CD4-positive, alpha-beta memory T cell (primary cell): Measurements from ENCODE around the gene CPHXL. TPM values are rescaled to one million over a fixed set of nuclear protein-coding genes. Genes with fewer than 3 reads are reported as not detected.

ENCODE experiments used
- CTCF ChIA-PET: fragments of 350-600 bp; sonication (Branson Sonifier 250); formaldehyde crosslinking; loops from one replicate; lab custom pipeline; 2021; ENCODE audit warnings: inconsistent platforms; ENCODE audit not compliant: partially characterized antibody; lab: Charles Lee
- POLR2A ChIA-PET: fragments of 350-600 bp; sonication (Branson Sonifier 250); formaldehyde crosslinking; loops from one replicate; lab custom pipeline; 2021; ENCODE audit not compliant: partially characterized antibody; lab: Charles Lee
- DNase-seq, 5 donors: peaks; one replicate each; pipeline versions ENCODE4 v3.0.0 to v3.0.0-alpha.2; 2020 to 2022; ENCODE audit warnings: mixed read lengths in 1 of 5
- H3K27ac ChIP-seq: one replicate; pipeline ENCODE4 v1.7.0; 2013; ENCODE audit warnings: low read depth, low read length
- H3K27me3 ChIP-seq: 2 replicates; pipeline ENCODE4 v1.7.0; 2013; ENCODE audit warnings: mild to moderate bottlenecking, low read length, moderate library complexity; ENCODE audit not compliant: insufficient read depth
- H3K36me3 ChIP-seq: 2 replicates; pipeline ENCODE4 v1.7.0; 2013; ENCODE audit warnings: mild to moderate bottlenecking, low read length, moderate library complexity; ENCODE audit not compliant: insufficient read depth
- H3K4me1 ChIP-seq: 2 replicates; pipeline ENCODE4 v1.7.0; 2013; ENCODE audit warnings: mild to moderate bottlenecking, low read length, moderate library complexity; ENCODE audit not compliant: insufficient read depth
- H3K4me3 ChIP-seq, 2 donors: one replicate each; pipeline ENCODE4 v1.7.0; 2013; ENCODE audit warnings: low read length in 2 of 2, mild to moderate bottlenecking in 1 of 2
- H3K9me3 ChIP-seq, 2 donors: one replicate each; pipeline ENCODE4 v1.7.0; 2013; ENCODE audit warnings: low read length in 2 of 2, control low read depth in 1 of 2; ENCODE audit not compliant: control insufficient read depth in 1 of 2
- H3K27ac Mint-ChIP-seq, 7 donors: one replicate each; pipeline ENCODE4 v1.8.0; 2020 to 2021; ENCODE audit warnings: mixed read lengths in 7 of 7, mild to moderate bottlenecking in 6 of 7, inconsistent platforms in 3 of 7, moderate library complexity in 3 of 7
- H3K27me3 Mint-ChIP-seq, 2 donors: one replicate each; pipeline ENCODE4 v1.8.0; 2020 to 2021; ENCODE audit warnings: mixed read lengths in 2 of 2
- H3K36me3 Mint-ChIP-seq, 2 donors: one replicate each; pipeline ENCODE4 v1.8.0; 2020 to 2021; ENCODE audit warnings: mixed read lengths in 2 of 2, inconsistent platforms in 1 of 2, mild to moderate bottlenecking in 1 of 2
- H3K4me1 Mint-ChIP-seq, 4 donors: one replicate each; pipeline ENCODE4 v1.8.0; 2020 to 2021; ENCODE audit warnings: mixed read lengths in 4 of 4, mild to moderate bottlenecking in 1 of 4
- H3K4me3 Mint-ChIP-seq, 8 donors: one replicate each; pipeline ENCODE4 v1.8.0; 2020 to 2021; ENCODE audit warnings: mixed read lengths in 8 of 8, mild to moderate bottlenecking in 7 of 8, moderate library complexity in 6 of 8, inconsistent platforms in 3 of 8
- H3K9me3 Mint-ChIP-seq, 8 donors: one replicate each; pipeline ENCODE4 v1.8.0; 2020 to 2021; ENCODE audit warnings: mixed read lengths in 8 of 8, mild to moderate bottlenecking in 5 of 8, inconsistent platforms in 3 of 8, moderate library complexity in 1 of 8
- intact Hi-C: fragments of 100-400 bp; cut with micrococcal nuclease; formaldehyde crosslinking; loops from one replicate; pipeline ENCODE4 v1.15.1; 2023
- polyA plus RNA-seq, 2 donors: library from polyadenylated mRNA; unstranded; fragments of 300-500 nt; fragmentation: Illumina TruSeq; gene quantifications; one replicate each; pipeline ENCODE4 v1.2.3, GENCODE V29; 2021
- total RNA-seq, 2 experiments: library from RNA; stranded (reverse); gene quantifications; one replicate each; pipeline ENCODE4 v1.2.3, GENCODE V29; 2021

CPHXL gene
- not detected for total RNA-seq
- not detected for polyA plus RNA-seq

DNA sequence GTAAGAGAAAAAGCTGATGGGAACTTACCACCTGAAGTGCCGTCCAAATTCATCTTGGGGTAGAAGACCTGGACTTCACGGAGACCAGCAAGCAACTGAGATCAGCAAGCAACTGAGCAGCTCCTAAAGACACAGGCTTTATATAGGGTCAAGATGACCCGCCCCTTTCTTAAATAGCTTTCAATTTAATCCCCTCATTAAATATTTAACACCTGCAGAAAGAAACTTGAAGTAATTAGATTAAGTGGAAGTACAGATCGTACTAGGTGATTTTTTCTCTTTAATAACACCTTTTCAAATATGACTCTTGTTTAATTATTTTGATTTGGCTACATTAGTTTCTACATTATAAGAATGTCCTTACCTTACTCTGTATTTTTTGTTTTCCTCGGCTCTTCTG is at the start of gene CPHXL:
CPHXL (minus strand) TSS at position 101 of the 400 bp plus-strand sequence; CDS start at position 53, 48 bp downstream.
- Histone ChIP-seq H3K36me3 (no peaks in the 10 kb centered on the region), H3K9me3 (no peaks in the 10 kb centered on the region), H3K4me1 (no peaks in the 10 kb centered on the region), H3K4me3 (no peak within 1 kb of the TSS), H3K27me3 (no peaks in the 10 kb centered on the region), H3K27ac (no peak within 1 kb of the TSS)
- Mint-ChIP-seq H3K36me3 (peaks cover 0 to 2% of the 10 kb centered on the region in 2 donors), H3K4me1 (no peaks in the 10 kb centered on the region), H3K9me3 (peaks cover 0 to 15% (median 2%) of the 10 kb centered on the region in 8 donors), H3K27ac (no peak within 1 kb of the TSS), H3K27me3 (no peaks in the 10 kb centered on the region), H3K4me3 (no peak within 1 kb of the TSS)
- intact Hi-C loops, result no loop called here
- DNase-seq, result no peak
- CTCF ChIA-PET, result no interaction called here
- POLR2A ChIA-PET, result no interaction called here

DNA sequence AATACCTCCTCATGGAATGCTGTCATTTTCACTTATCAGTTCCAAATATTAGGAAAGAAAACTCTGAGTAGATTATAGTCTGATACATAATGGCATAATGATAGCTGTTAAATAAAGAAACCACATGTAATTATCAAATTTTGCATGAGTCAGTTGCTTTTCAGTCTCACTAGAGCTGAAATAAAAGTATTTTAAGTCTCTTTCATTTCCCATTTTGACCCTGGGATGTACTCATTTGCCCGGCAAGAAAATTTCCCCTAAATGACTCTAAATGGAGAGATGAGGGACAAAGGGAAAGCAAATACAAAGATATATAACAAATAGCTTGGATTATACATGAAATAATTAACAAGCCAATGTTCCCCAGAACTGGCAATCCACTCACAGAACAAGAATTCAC is 47.9 kb upstream of the CPHXL start:
- peaks cover 24 to 26% of the 10 kb centered on the region in 2 donors for H3K27me3 Mint-ChIP-seq
- DNase-seq, result no peak
- Histone ChIP-seq H3K4me3 (no peak overlapping the region), H3K36me3 (no peaks in the 10 kb centered on the region), H3K4me1 (no peaks in the 10 kb centered on the region), H3K27me3 (peaks cover 4% of the 10 kb centered on the region), H3K9me3 (no peaks in the 10 kb centered on the region), H3K27ac (no peak overlapping the region)
- no peak overlapping the region for H3K27ac Mint-ChIP-seq
- H3K9me3 Mint-ChIP-seq, result peaks cover 0 to 4% (median 0%) of the 10 kb centered on the region in 8 donors
- CTCF ChIA-PET, result interaction anchor here (0.8 kb wide), 1 partner anchor 1398 kb away, joined by 3 read pairs; no protein-coding TSS in a partner anchor
- intact Hi-C loops, result no loop called here
- no peaks in the 10 kb centered on the region for H3K4me1 Mint-ChIP-seq
- POLR2A ChIA-PET, result no interaction called here
- H3K36me3 Mint-ChIP-seq, result no peaks in the 10 kb centered on the region
- H3K4me3 Mint-ChIP-seq, result no peak overlapping the region

DNA sequence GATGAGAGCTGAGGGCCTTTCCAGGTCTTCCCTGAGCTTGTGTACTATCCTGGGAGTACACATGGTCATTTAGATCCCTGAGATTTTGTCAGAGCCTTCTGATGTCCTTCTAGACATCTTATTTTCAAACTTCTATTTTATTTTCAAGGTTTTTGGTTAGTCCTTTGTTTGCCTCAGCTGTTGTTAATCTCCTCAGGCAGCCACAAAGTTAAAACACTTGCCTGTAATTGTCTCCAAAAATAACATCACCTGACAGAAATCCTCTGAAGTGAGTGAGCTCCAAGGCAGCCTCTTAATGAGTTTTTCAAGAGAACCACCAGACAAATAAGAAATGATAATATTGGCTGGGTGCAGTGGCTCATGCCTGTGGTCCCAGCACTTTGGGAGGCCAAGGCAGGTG is 43.8 kb upstream of the CPHXL start:
- H3K27ac ChIP-seq, result no peak overlapping the region
- H3K27me3 ChIP-seq, result no peaks in the 10 kb centered on the region
- no peaks in the 10 kb centered on the region for H3K4me1 ChIP-seq
- Mint-ChIP-seq H3K9me3 (peaks cover 0 to 4% (median 0%) of the 10 kb centered on the region in 8 donors), H3K27ac (no peak overlapping the region), H3K4me3 (no peak overlapping the region), H3K27me3 (peaks cover 12 to 13% of the 10 kb centered on the region in 2 donors), H3K36me3 (no peaks in the 10 kb centered on the region), H3K4me1 (no peaks in the 10 kb centered on the region)
- H3K36me3 ChIP-seq, result no peaks in the 10 kb centered on the region
- POLR2A ChIA-PET, result no interaction called here
- no peaks in the 10 kb centered on the region for H3K9me3 ChIP-seq
- intact Hi-C loops, result no loop called here
- DNase-seq, result no peak
- H3K4me3 ChIP-seq, result no peak overlapping the region
- CTCF ChIA-PET, result interaction anchor here (0.6 to 1.0 kb wide), 4 partner anchors 12 to 571 kb away, joined by 3 read pairs; no protein-coding TSS in a partner anchor

DNA sequence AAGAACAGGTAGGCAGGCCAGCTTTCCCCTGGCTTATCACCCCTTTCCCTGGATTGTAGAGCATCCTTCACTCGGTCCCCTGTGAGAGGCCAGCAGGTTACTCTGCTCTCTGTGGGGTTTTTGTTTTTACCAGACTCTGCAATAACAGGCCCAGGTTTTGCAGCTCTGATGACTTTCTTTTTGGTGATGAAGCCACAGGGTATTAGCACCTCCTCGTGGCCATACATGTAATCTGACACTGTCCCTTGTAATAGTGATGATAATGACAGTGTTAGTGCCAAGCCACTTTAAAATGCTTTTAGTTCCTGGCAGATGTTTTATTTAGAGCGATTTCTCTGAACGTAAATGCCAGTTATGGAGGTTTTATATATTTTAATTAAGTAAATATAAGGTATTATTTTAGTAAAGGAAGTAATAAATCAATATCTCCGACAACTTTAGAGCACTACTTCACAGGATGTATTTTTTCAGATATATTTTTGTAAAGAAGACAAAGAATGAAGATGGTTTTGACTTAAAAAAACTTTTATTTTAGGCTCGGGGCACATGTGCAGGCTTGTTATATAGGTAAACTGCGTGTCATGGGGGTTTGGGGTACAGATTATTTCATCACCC is 38.0 kb upstream of the CPHXL start:
- Histone ChIP-seq H3K27ac (no peak overlapping the region), H3K9me3 (no peaks in the 10 kb centered on the region), H3K27me3 (no peaks in the 10 kb centered on the region), H3K4me3 (no peak overlapping the region), H3K4me1 (no peaks in the 10 kb centered on the region), H3K36me3 (no peaks in the 10 kb centered on the region)
- no peaks in the 10 kb centered on the region for H3K36me3 Mint-ChIP-seq
- CTCF ChIA-PET, result interaction anchor here (0.7 to 7.1 kb wide), 26 partner anchors 9 to 568 kb away, joined by 3 to 104 read pairs (median 4); partner anchors contain the start of genes ADAT1, KARS1 and TERF2IP
- peaks cover 0 to 2% of the 10 kb centered on the region in 2 donors for H3K27me3 Mint-ChIP-seq
- H3K4me1 Mint-ChIP-seq, result peaks cover 4 to 8% (median 6%) of the 10 kb centered on the region in 4 donors
- peak overlapping the region in 1 of 7 donors; percentile 3 for H3K27ac Mint-ChIP-seq
- no peaks in the 10 kb centered on the region for H3K9me3 Mint-ChIP-seq
- intact Hi-C loops, result loop anchor here (1.0 to 2.0 kb wide), 8 partner anchors 117 to 565 kb away; partner anchors contain the start of genes ADAT1, KARS1 and TERF2IP
- POLR2A ChIA-PET, result interaction anchor here (0.6 to 1.6 kb wide), 4 partner anchors 117 to 565 kb away, joined by 3 to 6 read pairs (median 4); partner anchors contain the start of genes ADAT1, KARS1 and TERF2IP
- DNase-seq, result peak; percentile 57 to 69 (median 67)
- no peak overlapping the region for H3K4me3 Mint-ChIP-seq

DNA sequence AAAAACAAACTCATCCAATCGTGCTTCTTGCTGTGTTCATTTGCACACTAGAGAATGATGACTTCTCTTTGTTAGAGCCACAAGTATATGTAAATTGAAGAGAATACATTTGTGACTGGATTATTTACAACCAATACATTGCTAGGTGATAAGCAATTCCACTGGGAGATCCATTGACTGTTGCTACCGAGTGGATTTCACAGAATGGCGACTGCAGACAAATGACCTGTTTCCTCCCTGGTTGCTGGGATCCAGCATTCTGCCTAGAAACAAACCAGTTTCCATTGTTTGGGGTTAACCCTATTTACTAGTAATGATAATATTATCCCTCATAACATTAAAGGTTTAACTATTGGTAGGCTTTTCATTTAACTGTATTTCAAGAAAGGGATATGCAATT is 36.9 kb upstream of the CPHXL start:
- H3K27ac ChIP-seq, result no peak overlapping the region
- Mint-ChIP-seq H3K9me3 (no peaks in the 10 kb centered on the region), H3K36me3 (no peaks in the 10 kb centered on the region), H3K27ac (no peak overlapping the region), H3K4me3 (no peak overlapping the region), H3K4me1 (peaks cover 4 to 8% (median 7%) of the 10 kb centered on the region in 4 donors), H3K27me3 (no peaks in the 10 kb centered on the region)
- H3K9me3 ChIP-seq, result no peaks in the 10 kb centered on the region
- DNase-seq, result no peak
- H3K4me3 ChIP-seq, result no peak overlapping the region
- no peaks in the 10 kb centered on the region for H3K4me1 ChIP-seq
- ChIA-PET POLR2A (interaction anchor here (1.3 kb wide), 1 partner anchor 116 kb away, joined by 6 read pairs; the partner anchor contains the start of genes KARS1 and TERF2IP), CTCF (interaction anchor here (0.8 to 7.1 kb wide), 17 partner anchors 12 to 564 kb away, joined by 3 to 104 read pairs (median 4); partner anchors contain the start of genes ADAT1, KARS1 and TERF2IP)
- intact Hi-C loops, result no loop called here
- H3K27me3 ChIP-seq, result no peaks in the 10 kb centered on the region
- H3K36me3 ChIP-seq, result no peaks in the 10 kb centered on the region

DNA sequence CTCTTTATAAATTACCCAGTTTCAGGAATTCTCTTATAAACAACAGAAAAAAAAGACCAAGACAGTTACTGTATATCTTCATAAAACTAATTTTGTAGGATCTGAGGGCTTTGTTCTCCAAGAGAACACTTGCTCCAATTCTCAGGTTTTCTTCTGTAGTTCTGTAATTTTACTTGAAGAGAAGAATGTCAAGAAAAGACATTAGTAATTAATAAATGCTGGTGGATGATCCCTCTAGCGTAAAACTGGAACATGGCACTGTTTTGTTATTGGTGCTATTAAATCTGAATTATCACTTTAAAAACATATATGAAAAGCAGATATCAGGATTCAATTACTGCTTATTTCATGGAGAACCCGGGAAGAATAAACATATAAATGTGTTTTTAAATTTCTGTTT is 36.5 kb upstream of the CPHXL start:
- DNase-seq, result no peak
- Histone ChIP-seq H3K27ac (no peak overlapping the region), H3K4me3 (no peak overlapping the region), H3K36me3 (no peaks in the 10 kb centered on the region), H3K27me3 (no peaks in the 10 kb centered on the region), H3K4me1 (no peaks in the 10 kb centered on the region), H3K9me3 (no peaks in the 10 kb centered on the region)
- POLR2A ChIA-PET, result no interaction called here
- H3K4me1 Mint-ChIP-seq, result peaks cover 4 to 10% (median 7%) of the 10 kb centered on the region in 4 donors
- H3K9me3 Mint-ChIP-seq, result no peaks in the 10 kb centered on the region
- H3K4me3 Mint-ChIP-seq, result no peak overlapping the region
- H3K27me3 Mint-ChIP-seq, result no peaks in the 10 kb centered on the region
- intact Hi-C loops, result no loop called here
- CTCF ChIA-PET, result interaction anchor here (0.9 to 7.1 kb wide), 2 partner anchors 118 to 291 kb away, joined by 3 to 104 read pairs; no protein-coding TSS in a partner anchor
- H3K36me3 Mint-ChIP-seq, result no peaks in the 10 kb centered on the region
- H3K27ac Mint-ChIP-seq, result no peak overlapping the region

DNA sequence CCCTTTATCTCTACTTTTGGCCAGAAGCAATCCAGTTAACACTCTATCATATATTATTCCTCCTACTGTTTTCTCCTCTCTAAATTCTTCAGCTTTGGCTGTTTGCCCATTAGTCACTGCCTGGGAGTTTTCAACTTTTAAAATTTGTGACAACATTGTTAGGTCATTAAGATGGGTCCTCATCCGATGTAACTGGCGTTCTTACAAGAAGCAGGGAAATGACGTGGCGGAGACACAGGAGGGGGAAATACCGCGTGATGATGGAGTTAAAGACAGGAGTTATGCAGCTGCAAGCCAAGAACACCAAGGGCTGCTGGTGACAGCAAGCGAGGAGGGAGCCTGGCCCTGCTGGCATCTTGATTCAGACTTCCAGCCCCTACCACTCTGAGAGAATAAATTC is 34.8 kb upstream of the CPHXL start:
- H3K27ac ChIP-seq, result no peak overlapping the region
- ChIA-PET CTCF (no interaction called here), POLR2A (no interaction called here)
- H3K27ac Mint-ChIP-seq, result peak overlapping the region in 4 of 7 donors; percentile 0 to 48 (median 16)
- H3K4me3 ChIP-seq, result no peak overlapping the region
- H3K27me3 ChIP-seq, result no peaks in the 10 kb centered on the region
- DNase-seq, result peak in 2 of 5 donors; percentile 7 to 9
- H3K36me3 Mint-ChIP-seq, result no peaks in the 10 kb centered on the region
- H3K27me3 Mint-ChIP-seq, result peaks cover 0 to 3% of the 10 kb centered on the region in 2 donors
- no peaks in the 10 kb centered on the region for H3K9me3 ChIP-seq
- peak overlapping the region in 7 of 8 donors; percentile 34 to 74 (median 56) for H3K4me3 Mint-ChIP-seq
- H3K9me3 Mint-ChIP-seq, result no peaks in the 10 kb centered on the region
- intact Hi-C loops, result no loop called here
- H3K36me3 ChIP-seq, result no peaks in the 10 kb centered on the region
- H3K4me1 Mint-ChIP-seq, result peaks cover 4 to 10% (median 7%) of the 10 kb centered on the region in 4 donors
- H3K4me1 ChIP-seq, result no peaks in the 10 kb centered on the region
